ENCODE measurements around the gene NOTCH3.

DNA sequence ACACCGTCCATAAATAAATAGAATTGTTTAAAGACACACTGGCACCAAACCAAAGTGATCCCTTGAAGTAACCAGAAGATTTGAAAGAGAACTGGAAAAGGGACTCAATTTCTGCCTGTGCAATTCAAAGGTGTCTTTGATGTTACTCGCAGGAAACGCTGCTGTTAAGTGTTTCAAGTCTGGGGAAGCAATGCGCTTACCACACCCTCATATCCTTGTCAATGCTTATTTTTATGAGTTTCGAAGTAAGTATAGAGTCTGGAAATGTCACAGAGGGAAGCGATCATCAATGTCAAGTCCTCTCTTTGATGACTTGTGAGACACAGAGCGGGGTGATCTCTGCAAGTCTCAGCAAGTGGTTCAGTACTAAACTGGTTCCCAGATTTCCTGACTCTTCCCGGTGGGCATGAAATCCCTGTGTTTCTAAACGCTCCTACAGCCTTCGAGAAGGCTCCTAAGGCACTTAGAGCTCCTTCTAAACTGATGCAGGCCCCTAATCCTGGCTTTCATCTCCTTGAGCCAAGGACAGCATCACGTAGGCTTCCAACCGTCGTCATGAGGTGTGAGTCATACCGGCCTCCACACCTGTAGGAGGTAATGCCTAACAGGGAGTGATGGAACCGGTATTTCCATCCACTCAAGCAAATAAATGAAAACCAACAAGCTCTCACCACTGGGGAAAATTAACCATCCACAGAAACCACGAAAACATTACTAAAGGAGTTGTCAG is 70.8 kb downstream of the NOTCH3 start:
- TF ChIP-seq, protein P1, sequence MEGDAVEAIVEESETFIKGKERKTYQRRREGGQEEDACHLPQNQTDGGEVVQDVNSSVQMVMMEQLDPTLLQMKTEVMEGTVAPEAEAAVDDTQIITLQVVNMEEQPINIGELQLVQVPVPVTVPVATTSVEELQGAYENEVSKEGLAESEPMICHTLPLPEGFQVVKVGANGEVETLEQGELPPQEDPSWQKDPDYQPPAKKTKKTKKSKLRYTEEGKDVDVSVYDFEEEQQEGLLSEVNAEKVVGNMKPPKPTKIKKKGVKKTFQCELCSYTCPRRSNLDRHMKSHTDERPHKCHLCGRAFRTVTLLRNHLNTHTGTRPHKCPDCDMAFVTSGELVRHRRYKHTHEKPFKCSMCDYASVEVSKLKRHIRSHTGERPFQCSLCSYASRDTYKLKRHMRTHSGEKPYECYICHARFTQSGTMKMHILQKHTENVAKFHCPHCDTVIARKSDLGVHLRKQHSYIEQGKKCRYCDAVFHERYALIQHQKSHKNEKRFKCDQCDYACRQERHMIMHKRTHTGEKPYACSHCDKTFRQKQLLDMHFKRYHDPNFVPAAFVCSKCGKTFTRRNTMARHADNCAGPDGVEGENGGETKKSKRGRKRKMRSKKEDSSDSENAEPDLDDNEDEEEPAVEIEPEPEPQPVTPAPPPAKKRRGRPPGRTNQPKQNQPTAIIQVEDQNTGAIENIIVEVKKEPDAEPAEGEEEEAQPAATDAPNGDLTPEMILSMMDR (IDR thresholded peaks at IDR 0.05), result no peak
- TF ChIP-seq ZFX (IDR thresholded peaks at IDR 0.05; ENCODE audit: borderline replicate concordance), result no peak
